ENCODE data around the gene TMEM171.

DNA sequence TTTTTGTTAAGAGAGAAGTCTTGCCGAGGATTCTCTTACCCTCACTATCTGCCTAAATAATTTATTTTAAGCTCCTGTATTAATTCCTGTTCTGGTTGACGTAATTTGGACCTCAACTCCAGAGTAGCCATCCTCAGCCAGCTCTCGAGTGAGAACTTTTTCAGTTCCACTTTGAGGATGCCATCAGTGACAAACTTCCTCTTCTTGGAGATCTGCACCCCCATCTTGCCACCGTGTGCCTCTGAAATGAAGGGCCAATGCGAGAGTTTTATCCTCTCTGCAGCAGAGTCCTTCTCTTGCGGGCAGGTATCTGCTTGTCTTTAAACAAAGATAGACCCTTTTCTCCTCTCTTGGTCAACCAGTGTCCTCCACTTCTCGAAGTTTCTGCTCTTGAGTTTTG, 33.1 kb downstream of the TMEM171 start:
- TF ChIP-seq, protein P1, sequence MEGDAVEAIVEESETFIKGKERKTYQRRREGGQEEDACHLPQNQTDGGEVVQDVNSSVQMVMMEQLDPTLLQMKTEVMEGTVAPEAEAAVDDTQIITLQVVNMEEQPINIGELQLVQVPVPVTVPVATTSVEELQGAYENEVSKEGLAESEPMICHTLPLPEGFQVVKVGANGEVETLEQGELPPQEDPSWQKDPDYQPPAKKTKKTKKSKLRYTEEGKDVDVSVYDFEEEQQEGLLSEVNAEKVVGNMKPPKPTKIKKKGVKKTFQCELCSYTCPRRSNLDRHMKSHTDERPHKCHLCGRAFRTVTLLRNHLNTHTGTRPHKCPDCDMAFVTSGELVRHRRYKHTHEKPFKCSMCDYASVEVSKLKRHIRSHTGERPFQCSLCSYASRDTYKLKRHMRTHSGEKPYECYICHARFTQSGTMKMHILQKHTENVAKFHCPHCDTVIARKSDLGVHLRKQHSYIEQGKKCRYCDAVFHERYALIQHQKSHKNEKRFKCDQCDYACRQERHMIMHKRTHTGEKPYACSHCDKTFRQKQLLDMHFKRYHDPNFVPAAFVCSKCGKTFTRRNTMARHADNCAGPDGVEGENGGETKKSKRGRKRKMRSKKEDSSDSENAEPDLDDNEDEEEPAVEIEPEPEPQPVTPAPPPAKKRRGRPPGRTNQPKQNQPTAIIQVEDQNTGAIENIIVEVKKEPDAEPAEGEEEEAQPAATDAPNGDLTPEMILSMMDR (conservative IDR thresholded peaks at IDR 0.05; ENCODE audit: low read length), result no peak
- TF ChIP-seq EZH2phosphoT487 (IDR thresholded peaks at IDR 0.05; ENCODE audit: borderline replicate concordance), result no peak
